Osteoblast (primary cell): ENCODE results near the gene PTGR1. TPM values are rescaled to one million over a fixed set of nuclear protein-coding genes. Genes with fewer than 3 reads are reported as not detected.

Experiments used
- DNase-seq: peaks from one replicate; pipeline ENCODE4 v3.0.0; 2011; ENCODE audit warnings: low spot score, mixed read lengths; ENCODE audit not compliant: insufficient read length; ENCODE audit errors: missing footprints
- H2AFZ ChIP-seq: 2 replicates; pipeline ENCODE4 v1.6.0; 2011; ENCODE audit warnings: mild to moderate bottlenecking, low read length
- H3K27ac ChIP-seq: 2 replicates; pipeline ENCODE4 v1.5.1; 2011; ENCODE audit warnings: mild to moderate bottlenecking, low read depth, low read length, moderate library complexity
- H3K27me3 ChIP-seq: 2 replicates; pipeline ENCODE4 v1.6.0; 2012; ENCODE audit warnings: mild to moderate bottlenecking, control low read depth, inconsistent platforms, low read length, moderate library complexity; ENCODE audit not compliant: insufficient read depth
- H3K36me3 ChIP-seq: 2 replicates; pipeline ENCODE4 v1.5.1; 2011; ENCODE audit warnings: mild to moderate bottlenecking, low read length, control low read depth, moderate library complexity; ENCODE audit not compliant: insufficient read depth
- H3K4me1 ChIP-seq: 2 replicates; pipeline ENCODE4 v1.5.1; 2011; ENCODE audit warnings: mild to moderate bottlenecking, low read length, control low read depth, moderate library complexity; ENCODE audit not compliant: insufficient read depth
- H3K4me2 ChIP-seq: 2 replicates; pipeline ENCODE4 v1.6.0; 2011; ENCODE audit warnings: mild to moderate bottlenecking, low read length; ENCODE audit not compliant: insufficient read depth
- H3K4me3 ChIP-seq: fragments of 200-600 bp; sonication (generic); 3 replicates; pipeline ENCODE4 v1.5.1; 2012; ENCODE audit warnings: mild to moderate bottlenecking, low read length, inconsistent platforms; ENCODE audit not compliant: insufficient read depth
- H3K79me2 ChIP-seq: 2 replicates; pipeline ENCODE4 v1.6.0; 2012; ENCODE audit warnings: mild to moderate bottlenecking, low read length, control low read depth, inconsistent platforms; ENCODE audit not compliant: insufficient read depth
- H3K9me3 ChIP-seq: 2 replicates; pipeline ENCODE4 v1.5.1; 2011; ENCODE audit warnings: low read depth, low read length, control low read depth
- H4K20me1 ChIP-seq: 2 replicates; pipeline ENCODE4 v1.6.0; 2012; ENCODE audit warnings: mild to moderate bottlenecking, low read length, control low read depth; ENCODE audit not compliant: insufficient read depth
- total RNA-seq: library from RNA; depleted of rRNA; stranded (reverse); fragments of >200 nt; gene quantifications from 2 replicates; pipeline ENCODE4 v1.2.3, GENCODE V29; 2012
- TF ChIP-seq, protein P1 (sequence below): IDR thresholded peaks from 2 replicates; pipeline ENCODE4 v1.5.1; 2011; ENCODE audit warnings: mild to moderate bottlenecking, low read depth, low read length, moderate library complexity; ENCODE audit errors: extremely low read depth

The PTGR1 gene
- total RNA-seq, 1 donor, result 62.6 TPM

DNA sequence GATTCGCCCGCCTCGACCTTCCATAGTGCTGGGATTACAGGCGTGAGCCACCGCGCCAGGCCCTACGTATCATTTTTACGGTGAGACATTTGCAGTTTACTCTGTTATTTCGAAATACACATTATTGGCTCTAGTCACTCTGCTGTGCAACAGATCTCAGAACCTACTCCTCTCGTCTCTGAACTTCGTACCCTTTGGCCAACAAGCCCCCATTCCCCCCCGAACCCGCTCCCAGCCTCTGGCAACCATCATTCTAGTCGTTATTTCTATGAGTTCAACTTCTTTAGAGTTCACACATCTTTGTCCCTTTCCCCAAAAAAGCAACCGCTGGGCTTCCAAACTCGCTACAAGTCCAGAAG, 735 bp downstream of the PTGR1 start:
- Histone ChIP-seq H3K9me3 (no peaks in the 10 kb centered on the region), H3K79me2 (peaks cover 13% of the 10 kb centered on the region), H3K36me3 (peaks cover 31% of the 10 kb centered on the region), H3K4me3 (peak overlapping the region; percentile 89), H4K20me1 (peaks cover 5% of the 10 kb centered on the region), H3K27me3 (no peaks in the 10 kb centered on the region), H3K4me2 (peak overlapping the region; percentile 81), H2AFZ (peak overlapping the region; percentile 85), H3K27ac (peak overlapping the region; percentile 83), H3K4me1 (peaks cover 7% of the 10 kb centered on the region)
- TF ChIP-seq, protein P1, sequence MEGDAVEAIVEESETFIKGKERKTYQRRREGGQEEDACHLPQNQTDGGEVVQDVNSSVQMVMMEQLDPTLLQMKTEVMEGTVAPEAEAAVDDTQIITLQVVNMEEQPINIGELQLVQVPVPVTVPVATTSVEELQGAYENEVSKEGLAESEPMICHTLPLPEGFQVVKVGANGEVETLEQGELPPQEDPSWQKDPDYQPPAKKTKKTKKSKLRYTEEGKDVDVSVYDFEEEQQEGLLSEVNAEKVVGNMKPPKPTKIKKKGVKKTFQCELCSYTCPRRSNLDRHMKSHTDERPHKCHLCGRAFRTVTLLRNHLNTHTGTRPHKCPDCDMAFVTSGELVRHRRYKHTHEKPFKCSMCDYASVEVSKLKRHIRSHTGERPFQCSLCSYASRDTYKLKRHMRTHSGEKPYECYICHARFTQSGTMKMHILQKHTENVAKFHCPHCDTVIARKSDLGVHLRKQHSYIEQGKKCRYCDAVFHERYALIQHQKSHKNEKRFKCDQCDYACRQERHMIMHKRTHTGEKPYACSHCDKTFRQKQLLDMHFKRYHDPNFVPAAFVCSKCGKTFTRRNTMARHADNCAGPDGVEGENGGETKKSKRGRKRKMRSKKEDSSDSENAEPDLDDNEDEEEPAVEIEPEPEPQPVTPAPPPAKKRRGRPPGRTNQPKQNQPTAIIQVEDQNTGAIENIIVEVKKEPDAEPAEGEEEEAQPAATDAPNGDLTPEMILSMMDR, result no peak
- peak; percentile 63 for DNase-seq

DNA sequence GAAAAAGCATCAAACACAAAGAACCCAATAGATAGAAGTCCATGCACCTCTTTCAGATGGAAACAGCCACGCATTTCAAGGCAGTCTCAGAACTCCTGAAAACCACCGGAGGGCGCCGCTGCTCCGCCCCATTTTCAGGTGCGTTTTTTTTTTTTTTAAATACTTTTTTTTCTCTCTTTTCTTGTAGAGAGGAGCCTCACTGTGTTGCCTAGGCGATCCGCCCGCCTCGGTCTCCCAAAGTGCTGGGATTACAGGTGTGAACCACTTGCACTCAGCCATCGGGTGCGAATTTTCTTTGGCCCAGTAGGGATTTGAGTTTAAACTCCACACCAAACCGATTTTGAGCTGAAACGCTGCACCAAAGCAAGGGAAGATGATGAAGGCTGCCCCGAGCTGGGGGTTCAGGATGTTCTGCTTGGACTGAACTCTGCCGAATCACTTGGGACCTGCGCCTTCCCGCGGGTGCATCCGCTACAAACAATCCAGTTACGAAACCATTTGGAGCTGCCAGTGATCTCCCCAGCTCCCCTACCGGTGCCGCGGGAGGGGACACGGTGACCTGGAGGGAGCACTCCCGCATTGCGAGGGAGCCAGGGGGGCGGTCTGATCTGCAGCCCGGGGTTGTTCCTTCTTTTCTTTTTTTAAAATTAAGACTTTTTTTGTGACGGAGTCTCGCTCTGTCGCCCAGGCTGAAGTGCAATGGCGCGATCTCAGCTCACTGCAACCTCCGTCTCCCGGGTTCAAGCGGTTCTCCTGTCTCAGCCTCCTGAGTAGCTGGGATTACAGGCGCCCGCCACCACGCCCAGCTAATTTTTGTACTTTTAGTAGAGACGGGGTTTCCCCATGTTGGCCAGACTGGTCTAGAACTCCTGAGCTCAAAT, 1.4 kb downstream of the PTGR1 start:
- peak; percentile 83 for DNase-seq
- H3K36me3 ChIP-seq, result peaks cover 38% of the 10 kb centered on the region
- H3K27ac ChIP-seq, result peak overlapping the region; percentile 83
- H3K79me2 ChIP-seq, result peaks cover 13% of the 10 kb centered on the region
- TF ChIP-seq, protein P1, result peak; percentile 78
- H3K4me1 ChIP-seq, result peaks cover 7% of the 10 kb centered on the region
- H3K4me3 ChIP-seq, result peak overlapping the region; percentile 89
- H3K9me3 ChIP-seq, result no peaks in the 10 kb centered on the region
- H3K27me3 ChIP-seq, result no peaks in the 10 kb centered on the region
- H3K4me2 ChIP-seq, result peak overlapping the region; percentile 81
- peak overlapping the region; percentile 85 for H2AFZ ChIP-seq
- H4K20me1 ChIP-seq, result peaks cover 5% of the 10 kb centered on the region

DNA sequence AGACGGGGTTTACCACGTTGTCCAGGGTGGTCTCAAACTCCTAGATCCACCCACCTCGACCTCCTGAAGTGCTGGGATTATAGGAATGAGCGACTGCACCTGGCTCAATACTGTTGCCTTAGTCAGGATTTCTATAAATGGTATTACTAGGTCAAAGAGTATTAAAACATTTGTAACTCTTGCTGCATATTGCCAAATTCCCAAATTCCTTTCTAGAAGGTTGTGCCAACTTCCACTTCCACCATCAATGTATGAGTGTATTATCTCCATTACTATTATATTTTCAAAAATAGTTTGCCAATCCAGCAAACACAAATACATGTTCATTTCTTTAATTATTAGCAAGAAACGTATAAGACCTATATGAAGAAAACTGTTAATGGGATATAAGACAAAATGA, 10.6 kb downstream of the PTGR1 start:
- Histone ChIP-seq H3K4me2 (no peak overlapping the region), H2AFZ (no peak overlapping the region), H3K4me1 (no peaks in the 10 kb centered on the region), H3K36me3 (peaks cover 53% of the 10 kb centered on the region), H3K4me3 (no peak overlapping the region), H3K79me2 (no peaks in the 10 kb centered on the region), H4K20me1 (no peaks in the 10 kb centered on the region), H3K27ac (no peak overlapping the region), H3K27me3 (no peaks in the 10 kb centered on the region), H3K9me3 (no peaks in the 10 kb centered on the region)
- DNase-seq, result no peak
- TF ChIP-seq, protein P1, result no peak

DNA sequence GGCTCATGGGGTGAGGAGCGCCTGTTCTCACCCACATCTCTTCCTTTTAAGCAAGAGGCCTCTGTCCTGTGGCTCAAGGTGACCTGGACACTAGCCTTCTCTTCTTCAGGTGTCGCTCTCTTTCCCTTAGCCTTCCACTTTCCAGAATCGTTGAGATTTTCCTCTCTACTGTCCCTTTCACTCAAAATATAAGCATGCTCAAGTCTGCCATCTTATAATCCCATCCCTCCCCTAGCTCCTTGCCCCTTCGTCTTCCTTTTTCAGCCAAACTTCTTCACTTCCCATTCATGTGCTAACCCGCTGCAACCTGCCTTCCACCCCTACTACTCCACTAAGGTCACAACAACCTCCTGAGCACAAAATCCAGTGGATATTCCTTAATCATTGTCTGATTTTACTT, 13.1 kb downstream of the PTGR1 start:
- Histone ChIP-seq H3K79me2 (no peaks in the 10 kb centered on the region), H3K4me2 (no peak overlapping the region), H3K4me1 (no peaks in the 10 kb centered on the region), H3K9me3 (no peaks in the 10 kb centered on the region), H3K36me3 (peaks cover 55% of the 10 kb centered on the region), H2AFZ (no peak overlapping the region), H3K27ac (no peak overlapping the region), H4K20me1 (no peaks in the 10 kb centered on the region), H3K27me3 (no peaks in the 10 kb centered on the region), H3K4me3 (no peak overlapping the region)
- TF ChIP-seq, protein P1, result no peak
- no peak for DNase-seq
